Liver (tissue), 9 donors: ENCODE results near the gene NDUFV2. TPM values are rescaled to one million over a fixed set of nuclear protein-coding genes. Genes with fewer than 3 reads are reported as not detected.

Source experiments
- DNase-seq: peaks from one replicate; pipeline ENCODE4 v3.0.0-alpha.2; 2017; ENCODE audit warnings: low spot score
- H3K27ac ChIP-seq, 2 donors: one replicate each; pipeline ENCODE4 v1.7.0; 2013; ENCODE audit warnings: inconsistent platforms in 2 of 2, low read length in 2 of 2, control low read depth in 1 of 2, low read depth in 1 of 2, mild to moderate bottlenecking in 1 of 2
- H3K27me3 ChIP-seq, 4 donors: one replicate each; pipeline versions ENCODE4 v1.6.1 to v1.7.0; 2013; ENCODE audit warnings: low read length in 3 of 4, inconsistent platforms in 1 of 4, mild to moderate bottlenecking in 1 of 4, moderate library complexity in 1 of 4; ENCODE audit not compliant: control insufficient read depth in 4 of 4, insufficient read depth in 4 of 4
- H3K36me3 ChIP-seq, 4 donors: one replicate each; pipeline versions ENCODE4 v1.6.1 to v1.7.0; 2013; ENCODE audit warnings: low read length in 3 of 4, mild to moderate bottlenecking in 3 of 4, low read depth in 1 of 4, moderate library complexity in 1 of 4; ENCODE audit not compliant: control insufficient read depth in 4 of 4, insufficient read depth in 3 of 4
- H3K4me1 ChIP-seq, 4 donors: one replicate each; pipeline versions ENCODE4 v1.6.1 to v1.7.0; 2013; ENCODE audit warnings: low read length in 3 of 4, mild to moderate bottlenecking in 3 of 4, moderate library complexity in 1 of 4; ENCODE audit not compliant: control insufficient read depth in 4 of 4, insufficient read depth in 4 of 4
- H3K4me3 ChIP-seq, 3 donors: one replicate each; pipeline versions ENCODE4 v1.6.1 to v1.7.0; 2013; ENCODE audit warnings: low read length in 3 of 3, control low read depth in 1 of 3, low read depth in 1 of 3, mild to moderate bottlenecking in 1 of 3
- H3K9ac ChIP-seq, 2 donors: one replicate each; pipeline ENCODE4 v1.7.0; 2013; ENCODE audit warnings: low read length in 2 of 2, mild to moderate bottlenecking in 2 of 2, moderate library complexity in 2 of 2, control low read depth in 1 of 2, low read depth in 1 of 2
- H3K9me3 ChIP-seq, 4 donors: one replicate each; pipeline versions ENCODE4 v1.6.1 to v1.7.0; 2013; ENCODE audit warnings: low read length in 3 of 4; ENCODE audit not compliant: control insufficient read depth in 4 of 4
- ATF3 ChIP-seq: IDR thresholded peaks from 2 replicates; pipeline ENCODE4 v1.6.1; 2016; ENCODE audit warnings: antibody characterized with exemption
- EGR1 ChIP-seq, 2 donors: IDR thresholded peaks; 2 replicates each; pipeline ENCODE4 v1.6.1; 2016 to 2018; ENCODE audit warnings: antibody characterized with exemption in 2 of 2, low read depth in 2 of 2
- FOXA2 ChIP-seq: IDR thresholded peaks from 2 replicates; pipeline ENCODE4 v1.6.1; 2016; ENCODE audit warnings: antibody characterized with exemption
- GABPA ChIP-seq, 2 donors: IDR thresholded peaks in 1 of 2; conservative IDR thresholded peaks in 1 of 2; 2 replicates each; pipeline ENCODE4 v1.6.1; 2016; ENCODE audit warnings: antibody characterized with exemption in 2 of 2, mild to moderate bottlenecking in 1 of 2, moderate library complexity in 1 of 2
- HNF4A ChIP-seq, 2 donors: conservative IDR thresholded peaks; 2 replicates each; pipeline ENCODE4 v1.6.1; 2016; ENCODE audit warnings: antibody characterized with exemption in 2 of 2, mild to moderate bottlenecking in 2 of 2
- HNF4G ChIP-seq: IDR thresholded peaks from 2 replicates; pipeline ENCODE4 v1.6.1; 2016; ENCODE audit warnings: antibody characterized with exemption
- JUND ChIP-seq, 2 donors: IDR thresholded peaks; 2 replicates each; pipeline ENCODE4 v1.6.1; 2016; ENCODE audit warnings: antibody characterized with exemption in 2 of 2
- MAX ChIP-seq: IDR thresholded peaks from 2 replicates; pipeline ENCODE4 v1.6.1; 2016; ENCODE audit warnings: antibody characterized with exemption
- NR2F2 ChIP-seq: IDR thresholded peaks from 2 replicates; pipeline ENCODE4 v1.6.1; 2016; ENCODE audit warnings: antibody characterized with exemption
- REST ChIP-seq: IDR thresholded peaks from 2 replicates; pipeline ENCODE4 v1.6.1; 2016; ENCODE audit warnings: antibody characterized with exemption, mild to moderate bottlenecking
- RXRA ChIP-seq, 2 donors: IDR thresholded peaks; 2 replicates each; pipeline ENCODE4 v1.6.1; 2017 to 2018; ENCODE audit warnings: antibody characterized with exemption in 2 of 2, mild to moderate bottlenecking in 1 of 2
- SP1 ChIP-seq: IDR thresholded peaks from 2 replicates; pipeline ENCODE4 v1.6.1; 2018; ENCODE audit warnings: antibody characterized with exemption, mild to moderate bottlenecking
- TAF1 ChIP-seq: conservative IDR thresholded peaks from 2 replicates; pipeline ENCODE4 v1.6.1; 2016; ENCODE audit warnings: antibody characterized with exemption, mild to moderate bottlenecking
- YY1 ChIP-seq: IDR thresholded peaks from 2 replicates; pipeline ENCODE4 v1.6.1; 2016; ENCODE audit warnings: antibody characterized with exemption, mild to moderate bottlenecking
- ZBTB33 ChIP-seq: IDR thresholded peaks from 2 replicates; pipeline ENCODE4 v1.6.1; 2016; ENCODE audit warnings: antibody characterized with exemption
- WGBS: extraction: QIAGEN DNeasy Blood & Tissue Kit; methylation state at CpG from one replicate; pipeline ENCODE4 v1.1.7; 2013; 5-methylcytosine and 5-hydroxymethylcytosine counted together
- polyA plus RNA-seq, 2 donors: library from polyadenylated mRNA; stranded (reverse) in 1 of 2; unstranded in 1 of 2; fragments of 200-250 nt in 1 of 2; fragments of >200 nt in 1 of 2; fragmentation: Nextera tagmentation in 1 of 2; extraction: Ambion mirVana in 1 of 2; gene quantifications; one replicate each; pipeline versions ENCODE4 v1.2.1 to v1.2.3, GENCODE V29; 2013 to 2015
- total RNA-seq, 2 donors: library from RNA; depleted of rRNA; stranded (reverse); fragments of >200 nt; gene quantifications; one replicate each; pipeline ENCODE4 v1.2.3, GENCODE V29; 2014
- donor health status: healthy.
- donor health status: healthy.
- donor health status: healthy.
- donor health status: healthy.
- donor health status: healthy.

NDUFV2 gene
- total and polyA plus RNA-seq, 4 donors, result 74.5 to 415 (median 185) TPM

GRCh38 chr18:9094307-9095226, 7.9 kb upstream of the NDUFV2 start:
- H3K4me1 ChIP-seq, result peaks cover 5 to 15% (median 10%) of the 10 kb centered on the region in 4 donors
- TF ChIP-seq NR2F2 (peak; percentile 9), GABPA (IDR thresholded peaks at IDR 0.05 in 1 of 2, conservative IDR thresholded peaks at IDR 0.05 in 1 of 2) (no peak), RXRA (IDR thresholded peaks at IDR 0.05) (peak; percentile 51 to 52), TAF1 (no peak), HNF4A (conservative IDR thresholded peaks at IDR 0.05) (peak; percentile 36 to 60), FOXA2 (peak; percentile 21), ATF3 (peak; percentile 72), ZBTB33 (no peak), MAX (peak; percentile 23), JUND (IDR thresholded peaks at IDR 0.05) (peak; percentile 24 to 39), SP1 (peak; percentile 82), REST (peak; percentile 38)
- H3K9me3 ChIP-seq, result no peaks in the 10 kb centered on the region
- no peak for DNase-seq
- H3K27me3 ChIP-seq, result no peaks in the 10 kb centered on the region
- peak overlapping the region in 1 of 2 donors; percentile 66 for H3K9ac ChIP-seq
- H3K4me3 ChIP-seq, result no peak overlapping the region
- H3K27ac ChIP-seq, result peak overlapping the region; percentile 52 to 66
- no peaks in the 10 kb centered on the region for H3K36me3 ChIP-seq
- 54% methylated on average over 7 of the region's 7 CpGs for WGBS

- WGBS, result 69% methylated on average over 9 of the region's 9 CpGs
- Histone ChIP-seq H3K9me3 (no peaks in the 10 kb centered on the region), H3K4me1 (peaks cover 5 to 15% (median 10%) of the 10 kb centered on the region in 4 donors), H3K27ac (peak overlapping the region; percentile 10 to 52), H3K27me3 (no peaks in the 10 kb centered on the region), H3K4me3 (no peak overlapping the region), H3K9ac (no peak overlapping the region), H3K36me3 (no peaks in the 10 kb centered on the region)
- no peak for DNase-seq
- TF ChIP-seq JUND (IDR thresholded peaks at IDR 0.05) (no peak), REST (no peak), NR2F2 (no peak), HNF4G (no peak), YY1 (no peak), EGR1 (IDR thresholded peaks at IDR 0.05; ENCODE audit: low read depth in 2 of 2) (no peak)
These were observed 7.0 kb upstream of the NDUFV2 start for GRCh38 chr18:9095297-9096006.
